Astrocyte of the cerebellum (primary cell): ENCODE results near the gene FUCA1.

ENCODE experiments used
- DNase-seq: peaks from one replicate; pipeline ENCODE4 v3.0.0-alpha.2; 2011; ENCODE audit warnings: low read depth
- H3K4me3 ChIP-seq: 2 replicates; pipeline ENCODE4 v1.5.1; 2011; ENCODE audit warnings: mild to moderate bottlenecking, low read depth, low read length, moderate library complexity
- CTCF ChIP-seq: IDR thresholded peaks from 2 replicates; pipeline ENCODE4 v1.5.1; 2012; ENCODE audit warnings: low read length, low read depth, moderate library complexity, mild to moderate bottlenecking; ENCODE audit errors: missing control alignments
- in situ Hi-C: cut with HindIII; loops from 2 replicates; pipeline ENCODE4 v1.10.0; 2017; ENCODE audit warnings: low sequenced_read_pairs

Gene FUCA1

GRCh38 chr1:23910553-23911246 is 42.6 kb upstream of the FUCA1 start:
- DNase-seq = no peak
- in situ Hi-C loops = no loop called here
- H3K4me3 ChIP-seq = no peak overlapping the region

GRCh38 chr1:23910144-23910543 is 42.1 kb upstream of the FUCA1 start:
- no peak for DNase-seq
- no peak for TF ChIP-seq CTCF
- H3K4me3 ChIP-seq = no peak overlapping the region
- in situ Hi-C loops = no loop called here

More at GRCh38 chr1:23910553-23911246, 42.6 kb upstream of the FUCA1 start:
- no peak for TF ChIP-seq CTCF

- no peak for TF ChIP-seq CTCF
- DNase-seq = no peak
- no peak overlapping the region for H3K4me3 ChIP-seq
- in situ Hi-C loops = no loop called here
Observed at GRCh38 chr1:23909412-23909811, 41.3 kb upstream of the FUCA1 start.

GRCh38 chr1:23908453-23909341 is 40.6 kb upstream of the FUCA1 start:
- no peak for DNase-seq
- in situ Hi-C loops = no loop called here
- H3K4me3 ChIP-seq = no peak overlapping the region
- no peak for TF ChIP-seq CTCF

GRCh38 chr1:23906731-23907130 is 38.6 kb upstream of the FUCA1 start:
- H3K4me3 ChIP-seq = no peak overlapping the region
- TF ChIP-seq CTCF = no peak
- DNase-seq = no peak
- in situ Hi-C loops = no loop called here

- TF ChIP-seq CTCF = no peak
- no peak overlapping the region for H3K4me3 ChIP-seq
- DNase-seq = no peak
- in situ Hi-C loops = no loop called here
Observed at GRCh38 chr1:23905461-23906025, 37.5 kb upstream of the FUCA1 start.
